GM19043 (cell line): ENCODE data around the gene TECPR2.

ENCODE experiments used
- ATAC-seq: cut with Tn5 transposase; IDR thresholded peaks from one replicate; pipeline ENCODE4 v1.9.1; 2021; ENCODE audit warnings: low read depth; ENCODE audit not compliant: unreplicated experiment

Gene TECPR2

DNA sequence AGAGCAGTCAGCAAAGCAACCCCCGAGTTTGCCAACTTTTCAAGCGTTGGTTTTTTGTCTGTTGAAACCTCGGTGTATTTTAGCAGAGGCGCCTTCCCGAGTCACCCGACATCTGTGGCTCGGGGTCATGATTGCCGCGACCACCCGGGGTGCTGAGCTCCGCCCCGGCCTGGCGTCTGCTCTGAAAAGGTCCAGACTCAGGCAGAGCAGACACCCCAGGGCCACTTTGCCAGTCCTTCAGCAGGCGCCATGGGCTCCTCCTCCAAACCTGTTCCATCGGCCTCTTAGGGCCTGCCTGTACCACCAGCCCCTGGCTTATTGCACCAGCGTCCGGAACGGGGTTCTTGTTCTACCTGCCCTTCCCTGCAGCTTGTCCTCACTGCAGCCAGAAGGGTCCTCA, 127.7 kb downstream of the TECPR2 start:
- ATAC-seq, result no peak

DNA sequence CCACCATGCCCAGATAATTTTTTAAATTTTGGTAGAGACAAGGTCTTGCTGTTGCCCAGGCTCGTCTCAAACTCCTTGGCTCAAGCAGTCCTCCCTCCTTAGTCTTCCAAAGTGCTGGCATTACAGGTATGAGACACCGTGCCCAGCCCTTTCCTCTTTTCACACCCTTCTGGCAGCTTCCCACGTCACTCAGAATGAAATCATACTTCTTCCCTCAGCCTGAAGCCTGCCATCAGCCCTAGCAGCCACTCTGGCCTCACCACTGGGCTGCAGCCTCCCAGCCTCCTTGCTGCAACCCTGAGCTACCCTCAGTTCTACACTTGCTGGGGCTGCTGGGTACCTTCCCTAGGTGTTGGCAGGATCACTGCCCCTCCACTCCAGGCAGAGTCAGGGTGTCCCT, 128.6 kb downstream of the TECPR2 start:
- no peak for ATAC-seq

DNA sequence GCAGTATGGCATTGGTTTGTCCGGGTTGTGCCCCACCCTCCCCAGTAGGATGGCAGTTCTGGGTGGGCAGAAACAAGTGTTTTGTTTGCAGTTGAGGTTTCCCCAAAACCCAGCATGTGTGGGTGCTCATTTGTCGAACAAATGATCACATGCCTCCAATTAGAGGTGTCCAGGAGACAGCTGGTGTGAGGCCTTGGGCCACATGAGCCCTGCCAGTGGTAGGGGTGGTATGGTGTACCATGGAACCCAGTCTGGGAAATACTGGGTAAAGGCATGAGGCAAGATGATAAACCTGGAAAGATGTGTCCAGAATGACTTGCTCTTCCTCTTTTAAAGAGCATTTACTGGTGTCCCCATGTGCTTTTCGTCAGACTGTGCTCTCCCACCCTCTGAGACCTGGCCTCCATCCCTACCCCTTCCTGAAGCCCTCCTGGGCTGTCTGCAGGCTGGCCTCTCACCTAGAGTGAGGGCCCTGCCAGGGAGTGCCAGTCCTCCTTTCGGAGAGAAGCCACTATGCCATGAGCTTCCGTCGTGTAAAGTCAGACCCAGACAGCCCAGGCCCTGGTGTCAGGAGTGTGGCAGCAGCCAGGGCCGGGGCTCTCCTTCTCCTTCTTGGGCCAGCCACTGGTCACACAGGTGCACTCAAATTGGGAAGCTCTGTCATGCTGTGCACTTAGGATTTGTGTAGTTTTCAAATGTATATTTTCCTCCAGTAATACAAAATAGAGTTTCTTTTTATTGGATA, 129.2 kb downstream of the TECPR2 start:
- no peak for ATAC-seq

DNA sequence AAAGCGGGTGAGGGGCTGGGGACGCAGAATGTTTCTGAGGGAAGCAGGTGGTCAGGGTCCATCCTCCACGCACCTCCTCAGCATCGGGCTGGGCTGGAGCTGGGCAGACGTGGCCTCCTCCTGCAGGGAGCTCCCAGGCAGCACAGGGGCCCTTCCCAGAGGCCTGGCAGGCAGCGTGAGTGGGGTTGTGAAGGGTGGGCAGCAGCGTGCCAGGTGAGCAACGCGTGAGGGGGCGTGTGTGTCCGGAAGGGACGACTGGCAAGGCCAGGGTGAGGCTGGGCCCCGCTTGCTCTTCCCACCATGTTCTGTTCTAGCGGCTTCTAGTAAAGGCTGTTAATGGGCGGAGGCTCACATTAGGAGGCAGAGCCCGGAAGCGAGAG, 129.8 kb downstream of the TECPR2 start:
- no peak for ATAC-seq

DNA sequence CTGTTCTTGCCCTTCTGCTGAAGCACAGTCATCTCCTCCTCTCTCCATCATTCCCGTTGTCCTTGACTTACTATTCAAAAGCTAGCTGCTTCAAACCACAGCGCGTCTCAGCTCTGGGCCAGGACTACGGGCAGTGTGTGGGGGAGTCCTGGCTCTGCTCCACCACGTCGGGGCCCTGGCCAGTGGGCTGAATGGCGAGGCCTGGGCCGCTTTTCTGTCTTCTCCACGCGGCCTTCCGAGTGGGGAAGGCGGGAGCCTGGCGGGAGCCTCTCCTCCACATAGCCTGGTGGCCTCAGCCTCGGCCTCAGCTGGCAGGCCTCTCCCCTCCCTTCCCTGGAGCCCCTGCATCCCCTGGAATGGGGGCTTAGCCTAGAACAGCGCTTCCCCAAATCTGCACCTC, 130.4 kb downstream of the TECPR2 start:
- ATAC-seq, result no peak

DNA sequence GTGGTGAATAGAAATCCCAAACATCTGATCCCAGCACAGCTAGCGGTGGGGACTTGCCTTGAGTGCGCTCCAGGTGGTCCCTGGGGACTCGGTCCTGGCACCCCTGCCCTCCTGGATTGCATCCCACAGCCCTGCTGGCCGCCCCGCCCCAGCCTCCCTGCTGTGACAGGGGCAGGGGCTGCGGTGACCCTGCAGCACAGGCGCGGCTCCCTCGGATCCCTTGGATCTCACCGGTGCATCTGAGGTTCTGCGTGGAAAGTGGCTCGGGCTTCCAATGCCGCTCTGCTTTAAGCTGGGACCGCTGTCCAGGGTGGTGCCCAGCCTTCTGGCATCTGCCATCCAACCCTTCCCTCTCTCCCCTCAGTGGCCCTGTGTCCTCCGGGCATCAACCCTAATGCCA, 130.8 kb downstream of the TECPR2 start:
- no peak for ATAC-seq

DNA sequence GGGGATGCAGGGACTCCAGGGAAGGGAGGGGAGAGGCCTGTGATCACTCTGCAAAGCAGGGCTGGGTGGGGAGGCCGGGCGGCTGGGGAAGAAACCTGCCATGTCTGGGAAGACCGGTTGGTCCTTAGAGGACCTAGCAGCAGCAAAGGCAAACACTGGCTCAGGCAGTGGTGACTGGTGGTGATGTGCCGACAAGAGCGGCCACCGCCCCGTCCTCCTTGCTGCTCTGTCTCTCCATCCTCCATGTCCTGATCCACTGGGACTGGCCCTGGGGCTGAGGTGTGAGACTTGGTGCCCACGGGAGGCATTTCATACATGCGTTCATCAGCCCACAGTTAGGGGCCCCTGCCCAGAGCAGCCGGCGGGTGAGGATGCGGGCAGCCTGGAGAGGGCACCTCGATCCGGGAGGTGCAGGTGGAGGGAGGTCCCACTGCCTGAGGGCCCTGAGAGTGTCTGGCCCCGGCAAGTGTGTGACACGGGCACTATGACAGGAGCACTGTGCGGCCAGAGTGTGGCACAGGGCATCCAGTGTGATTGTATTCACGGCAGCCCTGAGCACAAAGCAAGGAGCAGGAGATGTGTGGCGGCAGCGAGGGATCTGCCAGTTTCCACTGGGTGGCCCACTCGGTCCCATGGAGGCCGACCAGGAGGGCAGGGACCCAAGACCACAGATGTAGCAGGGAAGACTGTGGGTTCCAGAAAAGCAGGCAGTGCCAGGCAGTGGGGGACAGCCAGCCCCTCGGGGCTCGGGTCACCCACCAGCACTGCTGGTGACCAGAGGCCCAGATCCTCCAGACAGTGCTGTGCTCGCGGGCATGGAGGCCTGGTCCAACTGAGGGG, 133.0 kb downstream of the TECPR2 start:
- ATAC-seq, result no peak

DNA sequence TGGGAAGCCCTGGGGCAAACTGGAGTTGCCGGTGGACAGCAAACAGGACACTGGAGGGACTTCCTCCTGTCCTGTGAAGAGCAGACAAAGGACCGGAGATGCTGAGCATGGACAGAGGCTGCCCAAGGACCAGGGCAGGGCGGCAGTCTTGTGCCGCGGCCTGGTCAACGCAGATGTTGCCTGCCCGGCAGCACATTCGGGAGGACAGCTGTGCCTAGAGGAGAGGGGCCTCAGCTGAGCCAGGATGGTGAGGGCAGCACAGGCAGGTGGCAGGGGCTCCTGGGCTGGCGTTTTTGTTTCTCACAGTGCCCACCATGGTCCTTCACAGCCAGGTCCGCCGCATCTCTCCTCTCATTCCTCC, 133.6 kb downstream of the TECPR2 start:
- ATAC-seq, result no peak

DNA sequence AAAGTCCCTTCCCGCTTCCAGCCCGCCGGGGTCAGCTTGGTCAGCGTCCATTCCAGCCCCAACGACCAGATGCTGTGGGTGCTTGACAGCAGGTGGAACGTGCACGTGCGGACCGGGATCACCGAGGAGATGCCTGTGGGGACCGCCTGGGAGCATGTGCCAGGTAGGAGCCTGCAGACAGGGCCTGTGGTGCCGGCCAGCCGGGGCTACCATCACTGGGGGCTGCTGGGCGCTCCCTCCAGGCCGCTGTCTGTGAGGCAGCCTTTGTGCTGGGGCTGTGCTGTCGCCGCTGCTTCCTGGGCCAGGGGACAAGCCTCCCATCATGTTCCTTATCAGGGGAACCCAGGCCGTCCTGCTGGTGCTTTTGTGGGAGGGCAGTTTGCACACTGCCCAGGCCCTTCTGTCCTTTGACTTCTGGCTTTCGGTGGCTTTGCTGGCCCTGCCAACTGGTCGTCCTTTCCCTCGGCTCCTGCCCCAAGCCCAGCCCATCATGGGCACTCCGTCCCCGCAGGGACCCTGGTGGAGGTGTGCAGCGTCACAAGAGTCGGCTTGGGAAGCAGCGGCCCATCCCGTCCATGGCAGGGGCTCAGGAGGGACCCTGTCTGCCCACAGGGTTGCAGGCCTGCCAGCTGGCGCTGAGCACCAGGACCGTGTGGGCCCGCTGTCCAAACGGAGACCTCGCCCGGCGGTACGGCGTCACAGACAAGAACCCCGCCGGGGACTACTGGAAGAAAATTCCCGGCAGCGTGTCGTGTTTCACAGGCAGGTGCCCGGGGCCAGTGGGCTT, 134.4 kb downstream of the TECPR2 start:
- no peak for ATAC-seq

DNA sequence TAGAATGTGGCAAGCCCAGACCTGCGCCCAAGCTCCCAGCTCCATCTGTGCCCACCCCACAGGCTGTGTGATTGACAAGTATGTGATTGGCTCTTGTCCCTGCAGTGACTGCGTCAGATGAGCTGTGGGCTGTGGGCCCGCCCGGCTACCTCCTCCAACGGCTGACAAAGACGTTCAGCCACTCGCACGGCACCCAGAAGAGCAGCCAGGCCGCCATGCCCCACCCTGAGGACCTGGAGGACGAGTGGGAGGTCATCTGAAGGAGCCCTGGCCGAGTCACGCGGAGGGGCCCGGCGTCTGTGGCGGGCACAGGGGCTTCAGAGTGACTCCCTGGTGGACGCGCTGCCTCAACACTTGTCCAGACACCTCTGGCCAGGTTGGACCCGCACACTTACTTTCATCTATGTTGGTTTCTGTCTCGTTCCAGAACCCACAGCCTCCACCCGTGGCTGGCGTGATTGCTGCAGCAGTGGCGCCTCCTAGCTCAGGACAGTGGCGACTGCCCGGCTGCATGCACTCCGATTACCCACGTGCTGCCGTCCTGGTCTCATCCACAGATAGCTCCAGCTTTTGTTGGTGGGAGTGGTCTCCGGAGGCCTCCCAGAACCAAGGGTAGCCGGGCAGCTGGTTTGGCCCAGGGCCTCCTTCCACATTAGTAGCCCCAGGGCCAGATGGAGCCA, 135.4 kb downstream of the TECPR2 start:
- ATAC-seq, result no peak

DNA sequence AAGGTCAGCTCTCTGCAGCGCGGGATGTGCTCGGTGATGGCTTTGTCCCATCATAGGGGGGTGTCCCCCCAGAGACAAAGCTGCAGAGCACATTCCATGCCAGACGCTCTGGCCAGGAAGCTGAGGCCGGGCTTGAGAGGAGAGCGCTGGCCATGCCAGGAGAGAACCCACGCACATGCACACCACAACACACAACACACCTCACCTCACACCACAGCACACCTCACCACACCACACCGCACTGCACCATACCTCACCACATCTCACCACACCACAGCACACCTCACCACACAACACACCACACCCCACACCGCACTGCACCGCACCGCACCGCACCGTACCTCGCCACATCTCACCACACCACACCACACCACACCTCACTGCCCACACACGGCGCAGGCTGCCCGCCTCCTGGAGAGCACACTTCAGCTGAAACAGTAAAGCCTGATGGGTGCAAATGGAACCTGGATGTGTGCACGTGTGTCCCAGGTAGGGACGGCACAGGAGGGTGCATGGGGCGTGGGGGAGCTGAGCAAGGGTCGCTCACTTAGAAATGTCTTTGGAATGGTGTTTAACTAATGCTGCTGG, 136.0 kb downstream of the TECPR2 start:
- ATAC-seq, result no peak

DNA sequence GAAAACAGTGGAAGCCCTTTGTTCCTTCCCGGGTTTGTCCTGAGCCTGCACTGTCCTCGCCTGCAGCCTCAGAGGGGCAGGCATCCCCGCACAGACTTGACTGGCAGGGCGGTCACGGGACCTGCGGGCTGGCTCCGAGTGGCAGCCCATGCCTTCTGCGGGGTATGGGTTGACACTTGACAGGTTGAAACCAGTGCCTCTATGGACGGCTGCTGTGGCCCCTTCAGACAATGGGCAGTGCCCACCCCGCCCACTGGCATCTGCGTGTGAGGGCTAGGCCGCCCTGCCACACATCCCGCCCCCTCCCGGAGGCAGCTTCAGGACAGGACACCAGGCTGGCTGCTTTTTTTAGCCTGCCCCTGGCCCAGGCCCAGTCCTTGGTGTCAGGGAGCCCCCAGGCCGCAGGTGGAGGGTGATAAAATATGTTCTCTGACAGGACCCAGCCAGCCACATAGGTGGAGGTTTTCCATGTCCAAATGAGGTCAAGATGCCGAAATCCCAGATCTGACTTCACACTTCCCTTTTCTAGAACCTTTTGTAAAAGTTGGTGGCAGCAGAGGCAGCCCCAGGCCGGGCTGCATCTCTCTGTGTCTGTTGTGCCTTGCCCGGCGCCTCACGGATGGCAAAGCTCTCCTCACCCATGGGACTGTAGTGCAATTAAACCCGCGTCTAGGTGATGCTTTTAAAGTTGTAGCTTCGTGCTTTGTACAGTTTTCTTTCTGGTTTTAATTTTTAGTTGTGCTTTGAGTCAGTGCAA, 136.8 kb downstream of the TECPR2 start:
- ATAC-seq, result no peak

DNA sequence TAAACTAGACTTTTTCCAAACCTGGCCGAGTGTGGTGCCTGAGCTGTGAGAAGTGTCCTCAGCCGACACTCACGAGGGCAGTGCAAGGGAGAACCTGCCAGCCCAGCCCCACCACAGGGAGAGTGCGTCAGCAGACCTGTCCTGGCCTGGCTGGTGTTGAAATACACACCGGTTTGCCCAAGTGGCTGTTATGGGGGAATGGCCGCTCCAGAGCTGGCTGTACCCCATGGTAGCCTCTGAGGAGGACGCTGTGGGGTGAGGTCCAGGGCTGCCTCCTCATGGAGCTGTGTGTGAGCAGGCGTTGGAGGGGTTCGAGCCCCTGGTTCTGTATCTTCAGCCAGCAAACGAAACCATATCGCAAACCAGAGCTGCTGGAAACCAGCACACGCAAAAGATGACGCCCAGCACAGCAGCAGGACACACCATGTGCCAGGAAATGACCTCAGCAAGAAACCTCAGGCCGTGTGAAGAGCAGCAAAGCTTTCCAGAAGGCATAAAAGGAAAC, 137.5 kb downstream of the TECPR2 start:
- ATAC-seq, result no peak

DNA sequence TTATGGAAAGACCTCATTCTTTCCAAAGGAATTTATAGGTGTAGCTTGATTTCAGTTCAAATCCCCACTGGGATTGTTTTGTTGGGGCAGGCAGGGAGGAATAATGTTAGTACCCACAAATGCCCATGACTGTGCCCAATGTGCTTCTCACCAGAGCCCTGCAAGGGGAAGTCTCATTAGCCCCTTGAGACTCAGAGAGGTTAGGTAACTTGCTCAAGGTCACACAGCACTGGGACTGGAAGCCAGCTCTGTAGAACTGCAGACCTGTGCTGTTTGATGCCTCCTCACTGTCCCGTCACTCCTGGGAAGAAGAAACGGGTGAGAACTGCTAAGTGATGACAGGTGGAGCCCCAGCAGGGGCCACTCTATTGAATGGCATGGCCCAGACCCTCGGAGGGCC, 138.0 kb downstream of the TECPR2 start:
- no peak for ATAC-seq

DNA sequence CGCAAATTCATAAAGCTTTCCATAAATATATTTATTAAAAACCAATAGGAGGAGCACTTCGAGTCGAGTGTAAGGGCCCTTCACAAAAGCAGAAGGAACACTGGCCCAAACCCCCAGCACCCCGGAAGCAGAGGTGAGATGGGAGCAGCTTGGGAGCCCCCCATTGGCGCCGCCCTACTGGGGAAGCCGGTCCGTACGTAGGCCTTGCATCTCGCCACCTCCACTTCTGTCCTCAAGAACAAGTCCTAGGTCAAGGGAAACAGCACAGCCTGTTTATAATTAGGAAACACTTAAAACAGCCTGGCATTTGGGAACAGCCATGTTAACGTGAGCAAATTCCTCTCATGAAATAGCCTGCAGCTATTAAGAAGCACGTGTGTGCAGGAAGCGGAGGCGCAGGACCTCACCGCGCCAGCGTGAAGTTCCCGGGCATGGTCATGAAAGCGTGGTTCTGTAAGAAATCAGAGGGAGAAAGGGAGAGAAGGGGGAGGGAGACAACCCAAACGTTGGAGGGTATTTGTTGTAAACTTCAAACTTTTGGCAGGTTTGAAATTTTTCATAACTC, 139.1 kb downstream of the TECPR2 start:
- ATAC-seq, result no peak

DNA sequence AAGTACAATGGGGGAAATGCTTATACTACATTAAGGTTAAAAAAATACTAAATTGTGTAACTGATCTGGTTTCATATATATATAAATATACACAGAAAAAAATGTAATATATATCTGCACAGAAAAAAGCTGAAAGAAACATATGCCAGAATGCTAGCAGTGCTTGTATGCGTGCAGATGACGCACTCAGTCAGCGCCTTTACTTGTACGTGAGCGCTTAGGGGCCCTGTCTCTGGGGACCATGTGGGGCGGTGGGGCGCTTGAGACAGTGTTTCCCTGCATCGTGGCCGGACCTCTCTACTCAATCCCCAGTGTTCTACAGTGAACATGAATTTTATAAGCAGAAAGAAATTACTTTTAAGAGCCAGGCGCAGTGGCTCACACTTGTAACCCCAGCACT, 139.8 kb downstream of the TECPR2 start:
- no peak for ATAC-seq

DNA sequence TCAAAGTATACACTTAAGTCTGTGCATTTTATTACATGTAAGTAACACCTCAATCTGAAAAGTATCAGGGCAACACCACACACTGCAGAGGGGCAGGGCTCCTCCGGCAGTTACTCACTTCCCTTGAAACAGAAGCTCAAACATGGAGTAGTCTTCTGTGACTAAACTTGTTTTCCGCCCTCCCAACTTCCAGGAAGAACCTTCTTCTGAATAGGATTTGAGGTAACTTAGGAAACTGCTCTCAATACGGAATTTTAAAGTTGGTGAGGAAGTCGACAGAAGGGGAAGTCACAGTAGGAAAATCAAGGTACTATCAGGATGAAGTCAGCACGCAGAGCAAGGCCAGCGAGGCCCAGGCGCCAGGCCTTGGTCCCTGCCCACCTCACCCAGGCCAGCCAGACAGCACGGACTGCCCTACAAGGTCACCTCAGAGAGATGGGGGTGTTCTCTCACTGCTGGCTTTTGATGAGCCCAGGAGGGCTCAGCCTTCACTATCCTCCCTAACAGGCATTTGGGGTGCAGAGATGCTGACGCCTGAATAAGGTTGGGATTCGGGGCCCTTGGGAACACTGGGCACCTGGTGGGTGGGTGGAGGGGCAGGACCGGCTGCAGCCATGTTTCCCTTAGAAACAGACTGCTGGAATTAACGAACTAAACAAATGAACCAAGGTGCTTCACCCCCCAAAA, 141.0 kb downstream of the TECPR2 start:
- no peak for ATAC-seq

DNA sequence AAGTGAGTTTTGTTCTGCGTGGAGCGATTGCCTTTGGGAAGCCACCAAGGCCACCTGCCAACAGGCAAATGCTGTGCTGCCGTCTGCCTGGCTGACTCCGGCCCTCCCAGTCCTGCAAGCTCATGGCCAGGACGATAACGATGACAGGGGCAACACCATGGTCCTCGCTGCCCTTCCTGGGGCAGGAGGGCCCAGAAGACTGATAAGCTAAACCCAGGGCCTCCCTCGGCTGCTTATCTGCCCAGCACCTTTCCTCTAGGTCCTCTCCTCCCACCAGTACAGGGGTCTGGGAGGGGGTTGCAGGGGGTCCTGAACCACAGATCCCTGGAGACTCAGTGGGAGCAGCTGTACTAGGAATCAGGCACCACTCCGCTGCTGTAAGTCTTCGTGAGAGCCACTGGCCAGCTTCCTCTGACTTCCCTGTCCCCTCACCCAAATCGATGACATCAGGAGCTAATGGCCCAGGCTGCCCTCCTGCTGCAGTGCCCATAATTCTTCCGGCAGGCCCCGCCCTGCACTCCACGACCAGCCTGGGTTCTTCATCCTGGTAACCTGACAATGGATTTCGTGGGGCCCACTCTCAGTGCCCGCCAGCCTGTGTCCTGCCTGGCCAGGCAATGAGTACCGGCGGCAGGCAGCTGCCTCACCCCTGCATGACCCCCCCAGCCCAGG, 141.7 kb downstream of the TECPR2 start:
- ATAC-seq, result no peak
